NCI-H1092 (cell line): ENCODE results near the gene HMX1.

ENCODE experiments used
- DNase-seq: peaks from one replicate; lab custom pipeline; 2025; lab: John Stamatoyannopoulos, UW

HMX1 gene

DNA sequence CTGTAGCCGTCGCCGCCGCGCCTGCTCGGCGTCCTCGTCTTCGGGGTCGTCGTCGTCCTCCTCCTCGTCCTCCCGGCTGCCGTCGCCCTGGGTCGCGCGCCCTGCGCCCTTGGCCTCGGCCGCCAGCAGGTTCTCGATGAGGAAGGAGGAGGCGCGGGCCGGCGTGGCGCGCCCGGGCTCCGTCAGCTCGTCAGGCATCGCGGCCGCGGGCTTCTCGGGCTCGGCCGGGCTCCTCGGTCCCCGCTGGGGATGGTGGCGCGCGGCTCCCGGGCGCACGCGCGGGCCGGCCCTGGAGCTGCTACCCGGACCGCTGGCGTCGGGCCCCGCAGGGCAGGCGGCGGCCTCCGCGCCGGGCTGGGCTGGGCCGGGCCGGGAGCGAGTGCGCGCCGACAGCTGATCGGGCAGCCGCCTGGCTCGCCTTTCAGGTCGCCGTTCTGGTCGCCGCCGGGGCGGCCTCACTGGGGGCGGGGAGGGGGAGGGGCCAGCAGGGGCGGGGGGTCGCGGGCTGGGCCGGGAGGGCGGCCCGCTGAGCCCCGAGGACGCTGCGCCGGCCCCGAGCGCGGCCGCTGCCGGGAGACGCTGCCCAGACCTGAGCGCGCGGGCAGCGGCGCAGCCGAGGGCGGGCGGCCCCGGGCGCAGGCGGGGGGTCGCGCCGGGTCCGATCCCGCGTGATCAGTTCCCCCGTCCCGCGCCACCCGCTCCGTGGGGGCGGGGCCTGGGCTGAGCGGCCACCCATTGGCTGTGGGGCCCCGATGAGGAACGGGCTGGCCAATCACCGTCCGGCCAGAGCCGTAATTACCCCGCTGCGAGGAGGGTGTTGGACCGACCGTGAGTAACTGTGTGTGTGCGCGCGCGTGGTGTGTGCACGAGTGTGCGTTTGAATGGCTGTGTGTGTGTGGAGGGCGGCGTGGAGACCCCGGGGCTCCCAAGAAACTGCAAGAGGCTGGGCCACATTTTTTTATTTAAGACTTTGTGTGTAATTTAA lies at the start of gene HMX1:
Gene HMX1 (minus strand): TSS at position 423 of the 985 bp plus-strand sequence. CDS start 225 bp downstream, at position 198.
- DNase-seq, result no peak

DNA sequence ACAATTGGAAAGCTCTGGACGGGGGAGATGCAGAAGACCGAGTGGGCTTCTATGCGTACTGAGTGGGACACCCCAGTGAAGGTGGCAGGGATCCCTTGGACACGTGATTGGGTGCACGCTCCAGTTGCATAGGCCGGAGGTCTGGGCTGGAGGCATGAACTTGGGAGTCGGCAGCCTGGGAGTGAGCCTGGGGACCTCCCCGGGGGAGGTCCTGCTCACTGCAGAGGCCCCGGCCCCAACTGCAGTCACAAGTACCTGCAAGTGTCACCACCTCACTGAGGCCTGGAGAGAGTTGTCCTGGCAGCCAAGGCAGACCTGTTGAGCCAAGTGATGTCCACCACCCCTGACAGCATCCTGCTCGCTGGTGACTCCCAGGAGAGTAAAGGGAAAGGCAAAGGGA lies 49.3 kb upstream of the HMX1 start:
- DNase-seq, result no peak

DNA sequence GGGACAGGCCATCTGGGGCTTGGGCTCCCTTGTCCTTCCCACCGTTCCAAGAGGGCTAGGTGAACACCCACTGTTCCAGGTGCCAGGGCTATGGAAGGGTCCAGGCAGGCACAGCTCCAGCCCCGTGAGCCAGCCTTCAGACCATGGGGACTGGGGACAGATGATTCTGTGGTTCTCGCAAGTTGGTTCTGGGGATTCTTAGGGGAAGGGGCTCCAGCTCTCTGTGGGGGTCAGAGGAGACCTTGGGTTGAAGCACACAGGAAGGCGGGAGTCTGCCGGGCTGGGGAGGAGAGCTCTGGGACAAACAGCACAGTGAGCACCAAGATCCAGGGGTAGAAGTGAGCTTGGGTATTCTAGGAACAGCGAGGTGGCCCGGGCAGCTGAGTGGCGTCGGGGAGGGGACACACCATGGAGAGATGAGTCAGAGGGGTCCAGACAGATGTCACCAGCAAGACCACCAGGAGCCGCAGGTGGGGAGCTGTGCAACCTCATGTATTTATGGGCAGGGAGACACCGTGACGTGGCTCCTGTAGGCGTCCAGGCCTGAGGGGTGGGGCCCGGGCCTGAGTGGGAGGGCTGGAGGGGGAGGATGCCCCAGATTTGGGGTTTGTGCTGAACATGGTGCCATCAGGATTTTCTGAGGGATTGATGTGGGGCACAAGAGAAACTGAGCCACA lies 48.8 kb upstream of the HMX1 start:
- DNase-seq, result no peak

DNA sequence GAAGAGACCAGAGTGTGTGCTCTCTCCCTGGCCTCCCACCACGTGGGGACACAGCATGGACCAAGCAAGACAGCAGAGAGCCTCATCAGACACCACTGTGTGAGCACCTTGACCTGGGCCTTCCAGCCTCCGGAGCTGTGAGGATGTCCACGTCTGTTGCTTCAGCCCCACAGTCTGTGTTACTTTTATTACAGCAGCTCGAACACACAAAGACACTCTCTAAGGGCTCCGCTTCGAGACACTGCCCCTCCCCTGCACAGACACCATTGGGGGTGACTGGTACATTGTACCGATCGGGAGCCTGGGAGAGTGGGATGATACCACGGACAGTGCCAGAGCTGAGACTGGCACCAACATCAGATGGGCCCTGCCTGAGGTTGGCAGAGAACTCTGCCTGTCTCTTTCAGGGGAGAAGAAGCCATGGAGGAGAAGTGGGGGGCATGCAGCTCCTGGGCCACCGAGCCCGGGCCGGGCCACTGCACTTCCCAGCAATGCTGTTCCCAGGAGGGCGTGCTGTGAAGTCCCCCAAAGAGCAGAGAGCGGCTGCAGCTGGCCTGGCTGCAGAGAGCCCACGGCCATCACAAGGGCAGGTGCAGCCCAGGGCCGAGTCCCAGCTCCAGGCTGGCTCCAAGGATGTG lies 48.1 kb upstream of the HMX1 start:
- no peak for DNase-seq

DNA sequence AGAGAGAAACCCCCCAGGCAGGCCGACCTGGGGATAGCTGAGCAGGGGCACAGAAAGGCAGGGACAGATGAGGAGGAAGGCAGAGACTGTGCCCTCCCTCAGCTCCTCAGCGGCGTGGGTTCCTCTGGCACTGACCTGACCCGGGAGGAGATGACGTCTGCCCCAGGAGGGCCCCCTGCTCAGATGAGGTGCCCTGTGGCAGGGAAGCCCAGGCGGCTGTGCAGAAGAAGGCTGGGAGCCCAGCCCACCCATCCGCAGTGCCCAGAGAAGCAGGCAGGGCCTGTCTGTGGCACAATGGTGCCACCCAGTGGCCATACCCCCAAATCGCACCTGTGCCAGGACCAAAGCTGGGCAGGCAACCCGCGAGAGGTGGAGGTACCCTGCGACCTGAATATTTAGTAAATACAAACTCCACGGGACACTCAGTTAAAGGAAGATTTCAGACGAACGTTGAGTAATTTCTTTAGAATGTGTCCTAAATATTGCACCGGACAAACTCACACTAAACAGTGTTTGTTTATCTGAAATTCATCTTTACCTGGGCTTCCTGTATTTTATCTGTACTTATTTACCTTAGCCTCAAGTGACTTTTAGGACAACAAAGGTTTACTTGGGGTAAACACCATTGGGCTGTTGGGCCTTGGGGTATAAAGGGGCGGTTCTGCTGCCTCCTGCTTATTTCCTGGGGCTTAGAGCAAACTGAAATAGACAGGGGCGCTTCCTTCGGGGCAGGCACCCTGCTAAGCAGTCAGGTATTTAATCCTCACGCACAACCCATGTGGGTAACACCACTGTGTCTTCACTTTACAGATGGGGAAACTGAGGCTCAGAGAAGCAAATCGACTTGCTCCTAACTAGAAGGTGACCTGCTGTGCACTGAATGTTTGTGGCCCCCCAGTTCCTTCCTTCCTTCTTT lies 46.5 kb upstream of the HMX1 start:
- peak; percentile 13 for DNase-seq

DNA sequence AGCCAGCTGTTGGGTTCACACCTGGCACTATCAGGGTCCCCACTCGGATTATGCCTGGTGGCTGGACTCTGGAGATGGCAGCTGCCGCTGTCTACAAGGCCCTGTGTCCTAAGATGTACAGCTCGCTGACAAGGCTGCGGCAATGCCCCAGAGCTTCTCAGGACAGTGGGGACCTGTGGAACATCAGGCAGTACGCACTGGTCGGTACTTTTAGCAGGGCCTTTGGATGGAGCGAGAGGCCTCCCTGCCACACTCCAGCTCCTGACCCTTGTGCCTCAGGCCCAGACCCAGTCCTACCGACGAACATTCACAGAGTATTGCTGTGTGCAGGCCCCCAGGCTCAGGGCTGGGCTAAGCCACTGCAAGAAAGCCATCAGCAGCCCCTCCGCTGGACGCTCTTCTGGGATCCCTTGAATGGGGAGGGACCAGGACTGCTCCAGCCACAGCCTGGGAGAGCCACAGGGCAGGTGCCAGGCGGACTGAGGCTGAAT lies 45.7 kb upstream of the HMX1 start:
- no peak for DNase-seq

DNA sequence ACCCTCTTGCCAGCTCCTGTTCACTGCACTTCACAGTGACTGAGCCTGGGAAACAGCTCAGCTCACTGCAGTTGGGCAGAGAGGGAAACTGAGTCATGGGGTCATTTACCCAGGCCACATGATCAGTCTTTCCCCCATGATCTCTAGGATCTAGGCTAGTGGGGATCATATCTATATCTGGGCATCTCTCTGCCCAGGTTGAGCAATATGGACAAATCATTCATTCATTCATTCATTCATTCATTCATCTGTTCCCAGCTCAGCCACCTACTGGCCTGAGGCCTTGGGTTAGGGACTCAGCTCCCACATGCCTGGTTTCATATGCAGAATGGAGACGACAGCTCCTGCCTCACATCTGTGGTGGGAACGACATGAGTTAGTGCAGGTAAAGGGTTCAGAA lies 45.3 kb upstream of the HMX1 start:
- no peak for DNase-seq

DNA sequence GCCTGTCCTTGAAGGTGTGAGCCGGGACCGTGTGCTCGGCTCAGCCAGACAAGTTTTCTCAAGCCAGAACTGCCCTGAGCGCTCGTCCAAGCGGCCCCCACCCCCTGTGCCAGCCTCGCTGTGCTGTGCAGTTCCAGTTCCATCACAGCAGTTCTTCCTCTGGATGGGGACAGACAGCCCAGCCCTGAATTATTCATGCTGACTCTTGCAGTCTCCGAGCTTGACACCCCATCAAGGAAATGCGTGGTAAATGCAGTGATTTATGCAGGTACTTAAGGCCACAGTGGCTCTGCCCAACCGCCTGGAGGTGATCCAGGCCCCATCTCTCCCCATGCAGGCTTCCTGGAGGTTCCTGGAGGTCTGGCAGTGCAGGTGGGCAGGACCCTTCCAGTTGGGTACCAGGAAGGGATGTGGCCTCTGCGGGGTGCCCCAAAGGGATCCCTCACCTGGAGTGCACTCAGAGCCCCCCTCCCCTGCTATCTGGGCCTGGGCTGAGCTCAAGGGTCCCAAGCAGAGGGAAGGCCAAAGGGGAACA lies 44.8 kb upstream of the HMX1 start:
- no peak for DNase-seq

DNA sequence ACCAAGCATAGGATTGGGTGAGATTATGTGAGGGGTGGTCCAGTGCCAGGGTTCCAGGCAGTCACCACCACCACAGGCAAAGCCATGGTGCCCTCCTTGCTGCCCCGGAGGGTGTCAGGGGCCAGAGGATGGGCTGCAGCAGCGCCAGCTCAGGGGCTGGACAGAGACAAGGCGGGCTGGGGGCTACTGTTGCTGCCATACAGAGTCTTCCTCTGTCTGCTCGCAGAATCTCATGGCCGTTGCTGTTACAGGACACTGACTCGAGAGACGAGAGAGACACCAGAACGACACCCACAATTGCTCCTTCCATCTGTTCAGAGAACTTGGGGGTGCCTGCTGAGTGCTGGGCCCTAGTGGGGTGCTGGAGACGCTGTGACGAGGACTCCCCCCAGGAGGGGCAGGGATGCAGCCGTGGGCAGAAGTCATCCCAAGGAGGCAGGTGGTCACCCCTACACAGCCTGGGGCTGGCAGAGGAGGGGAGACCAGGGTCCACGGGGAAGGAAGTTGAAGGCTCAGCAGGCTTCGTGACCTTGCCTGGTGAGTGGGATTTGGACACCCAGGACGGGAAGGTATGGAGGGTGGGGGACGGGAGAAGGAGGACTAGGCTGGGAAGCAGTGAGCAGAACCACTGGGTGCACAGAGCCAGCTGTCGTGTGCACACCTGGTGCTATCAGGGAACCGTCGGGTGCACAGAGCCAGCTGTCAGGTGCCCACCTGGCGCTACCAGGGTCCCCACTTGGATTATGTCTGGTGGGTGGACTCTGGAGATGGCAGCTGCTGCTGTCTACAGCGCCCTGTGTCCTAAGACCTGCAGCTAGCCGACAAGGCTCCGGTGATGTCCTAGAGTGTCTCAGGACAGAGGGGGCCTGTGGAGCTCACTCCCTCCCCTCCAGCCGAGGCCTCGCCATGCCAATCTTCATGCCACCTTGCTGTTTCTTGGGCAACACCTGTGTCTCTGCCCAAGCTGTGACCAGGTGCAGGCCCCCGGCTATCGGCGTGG lies 43.9 kb upstream of the HMX1 start:
- no peak for DNase-seq

DNA sequence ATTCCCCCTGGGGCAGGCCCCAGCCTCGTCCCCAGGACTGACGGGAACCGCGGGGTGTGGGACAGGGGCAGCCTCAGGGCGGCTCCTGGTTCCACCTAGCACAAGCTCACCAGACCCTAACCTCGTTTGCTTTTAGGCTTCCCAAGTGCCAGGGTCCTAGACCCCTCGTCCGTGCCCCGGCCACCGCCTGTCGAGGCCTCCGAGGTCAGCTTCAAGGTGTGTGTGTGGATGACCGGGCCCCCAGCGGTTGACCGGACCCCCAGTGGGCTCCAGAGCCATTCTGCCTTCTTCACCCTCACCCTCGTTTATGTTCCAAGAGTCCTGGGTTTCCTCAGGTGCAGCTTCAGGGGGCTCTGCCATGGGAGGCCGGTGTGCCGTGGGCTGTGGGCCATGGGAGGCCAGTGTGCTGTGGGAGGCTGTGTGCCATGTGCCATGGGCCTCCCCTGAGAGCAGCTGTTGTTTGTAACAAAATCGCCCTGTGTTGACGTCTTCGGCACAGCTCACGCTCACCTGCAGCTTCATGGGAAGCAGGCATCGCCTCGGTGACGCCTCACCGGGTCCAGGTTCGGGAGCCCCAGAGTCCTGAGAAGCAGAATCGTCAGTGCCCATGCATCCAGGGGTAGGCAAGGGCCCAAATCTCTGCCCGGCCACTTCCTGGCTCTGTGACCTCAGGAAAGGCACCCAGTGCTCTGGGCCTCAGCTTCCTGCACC lies 43.0 kb upstream of the HMX1 start:
- no peak for DNase-seq

DNA sequence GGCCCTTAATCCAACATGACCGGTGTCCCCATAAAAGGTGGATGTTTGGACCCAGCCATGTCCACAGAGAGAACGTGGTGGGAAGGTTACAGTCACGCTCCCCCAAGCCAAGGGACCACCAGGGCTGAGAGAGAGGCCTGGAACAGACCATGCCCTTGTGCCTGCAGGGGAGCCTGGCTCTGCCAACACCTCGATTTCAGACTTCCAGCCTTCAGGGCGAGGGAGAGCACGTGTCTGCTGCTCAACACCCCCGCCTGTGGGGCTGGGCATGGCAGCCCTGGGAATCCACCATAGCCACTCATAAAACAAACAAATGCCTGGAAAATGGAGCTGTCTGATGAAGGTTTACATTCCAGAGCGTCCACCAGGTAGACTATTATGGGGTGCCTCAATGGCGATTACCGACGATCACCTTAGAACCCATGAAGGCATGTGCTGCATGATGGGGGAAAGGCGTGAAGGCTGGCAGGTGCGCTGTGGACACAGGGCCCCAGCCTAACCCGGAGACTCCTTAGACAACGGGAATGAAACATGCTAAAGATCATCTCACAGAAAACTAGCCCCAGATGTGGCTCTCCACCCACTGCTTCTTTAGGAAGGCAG lies 42.3 kb upstream of the HMX1 start:
- no peak for DNase-seq

DNA sequence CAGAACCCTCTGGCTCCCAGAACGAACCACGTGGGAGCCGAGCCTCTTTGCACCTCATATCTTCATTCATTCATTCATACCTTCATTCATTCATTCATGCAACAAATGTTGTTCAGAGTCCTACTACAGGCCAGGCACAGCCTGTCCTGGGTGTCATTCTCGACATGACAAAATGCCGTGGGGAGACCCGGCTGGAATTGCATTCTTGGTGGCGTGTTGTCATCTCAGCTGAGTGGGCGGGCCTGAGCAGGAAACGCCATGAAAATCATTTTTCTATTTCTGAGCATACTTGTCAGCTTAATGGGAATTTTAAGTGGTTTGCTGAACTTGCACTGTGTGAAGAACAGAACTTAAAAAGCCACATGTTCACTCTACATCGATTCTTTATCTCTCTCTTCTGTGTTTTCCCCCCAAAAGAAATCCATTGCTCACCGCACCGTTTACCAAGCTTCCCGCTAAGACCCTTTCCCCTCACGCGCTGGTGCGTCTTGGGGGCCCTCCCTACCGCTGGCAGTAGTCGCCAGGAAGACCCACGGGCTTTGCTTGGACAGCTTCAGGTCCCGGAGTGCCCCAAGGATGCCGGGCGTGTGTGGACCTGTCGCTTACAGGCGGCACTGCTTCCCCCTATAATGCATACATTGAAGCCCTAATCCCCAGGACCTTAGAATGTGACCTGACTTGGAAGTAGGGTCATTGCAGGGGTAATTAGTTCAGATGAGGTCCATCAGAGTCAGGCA lies 41.6 kb upstream of the HMX1 start:
- DNase-seq, result no peak

DNA sequence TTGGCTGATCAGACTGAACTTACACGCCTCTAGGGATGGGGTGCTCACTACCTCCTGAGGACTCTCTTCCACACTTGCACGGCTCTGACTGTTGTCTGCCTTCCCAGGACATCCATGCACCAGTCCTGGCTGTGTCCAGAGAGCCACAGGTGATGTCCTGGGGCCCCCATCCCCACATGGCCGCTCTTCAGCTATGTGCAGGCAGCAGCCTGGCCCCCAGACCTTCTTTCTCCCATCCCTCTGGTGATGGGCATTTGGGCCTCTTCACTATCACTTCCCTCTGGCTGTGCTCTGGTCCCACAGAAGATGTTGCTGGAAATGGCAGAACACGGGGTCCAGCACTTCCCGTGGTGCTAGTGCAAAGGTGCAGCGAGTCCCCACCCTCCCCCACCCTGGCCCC lies 40.9 kb upstream of the HMX1 start:
- DNase-seq, result no peak

DNA sequence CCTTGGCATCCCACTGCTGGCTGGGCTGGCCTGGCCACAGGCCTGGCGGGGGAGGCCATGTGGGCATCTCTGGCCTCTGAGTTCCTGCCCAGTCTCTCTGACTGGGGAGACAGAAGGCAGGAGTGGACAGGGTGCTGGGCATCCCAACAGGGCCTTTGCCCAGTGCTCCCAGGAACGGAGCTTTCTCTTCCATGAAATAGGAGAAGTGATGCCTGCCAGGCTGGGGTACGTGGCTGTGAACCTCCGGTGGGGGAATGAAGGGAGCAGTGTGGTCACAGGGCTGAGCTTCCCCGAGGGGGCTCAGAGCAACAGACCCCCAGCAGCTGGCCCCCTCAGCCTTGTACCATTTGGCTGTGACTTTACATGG lies 40.4 kb upstream of the HMX1 start:
- no peak for DNase-seq

DNA sequence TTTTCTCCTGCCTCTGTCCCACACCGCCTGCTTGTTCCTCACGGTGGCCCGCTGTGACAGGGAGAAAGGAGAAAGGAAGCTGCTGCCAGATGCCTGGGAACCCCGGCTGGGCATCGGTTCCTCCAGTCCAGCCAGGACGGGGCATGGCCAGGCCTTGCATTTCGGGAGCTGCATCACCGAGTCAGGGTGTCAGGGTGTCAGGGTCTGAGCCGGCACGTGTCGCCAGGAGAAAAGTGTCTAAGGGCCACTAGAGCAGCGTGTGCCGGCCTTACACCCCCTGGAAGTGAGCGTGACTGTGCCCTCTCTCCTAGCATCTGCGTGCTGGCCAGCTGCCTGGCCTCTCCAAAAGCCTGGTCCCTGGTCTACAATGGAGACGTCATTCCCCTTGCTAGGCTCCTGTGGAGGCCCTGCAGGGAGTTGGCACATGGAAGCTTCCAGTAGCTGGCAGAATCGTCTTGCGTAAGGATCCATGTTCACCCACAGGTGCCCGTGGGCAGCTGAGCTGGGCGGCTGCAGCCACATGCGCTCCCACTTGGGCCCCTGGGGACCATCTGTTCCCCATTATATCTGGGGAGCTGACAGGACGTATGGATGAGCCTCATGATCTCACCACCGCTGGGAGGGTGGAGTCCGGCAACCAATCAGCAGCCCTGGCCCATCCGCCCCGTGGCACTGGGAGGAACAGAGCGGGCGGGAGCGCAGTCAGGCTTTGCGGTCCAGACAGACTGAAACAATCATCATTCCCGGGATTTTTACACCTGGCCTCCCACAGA lies 39.9 kb upstream of the HMX1 start:
- DNase-seq, result no peak

DNA sequence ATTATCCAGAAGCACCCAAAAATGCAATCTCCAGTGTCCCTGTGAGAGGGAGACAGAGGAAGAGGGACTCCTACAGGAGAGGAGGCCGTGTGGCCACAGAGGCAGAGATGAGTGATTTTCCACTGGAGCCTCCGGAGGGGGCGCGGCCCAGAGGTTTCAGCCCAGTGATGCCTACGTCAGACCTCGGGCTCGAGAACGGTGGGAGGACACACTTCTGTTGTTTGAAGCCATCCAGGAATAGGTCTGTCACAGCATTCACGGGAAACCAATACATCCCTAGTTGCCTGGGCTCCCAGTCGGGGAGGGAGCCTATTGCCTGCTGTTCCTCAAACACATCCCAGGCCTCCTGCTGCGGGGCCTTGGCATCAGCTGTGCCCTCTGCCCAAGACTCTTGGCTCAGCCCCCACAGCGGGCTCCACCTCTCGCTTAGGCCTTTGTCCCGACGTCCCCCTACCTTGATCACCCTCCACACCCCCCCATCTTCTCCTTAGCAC lies 39.2 kb upstream of the HMX1 start:
- DNase-seq, result no peak

DNA sequence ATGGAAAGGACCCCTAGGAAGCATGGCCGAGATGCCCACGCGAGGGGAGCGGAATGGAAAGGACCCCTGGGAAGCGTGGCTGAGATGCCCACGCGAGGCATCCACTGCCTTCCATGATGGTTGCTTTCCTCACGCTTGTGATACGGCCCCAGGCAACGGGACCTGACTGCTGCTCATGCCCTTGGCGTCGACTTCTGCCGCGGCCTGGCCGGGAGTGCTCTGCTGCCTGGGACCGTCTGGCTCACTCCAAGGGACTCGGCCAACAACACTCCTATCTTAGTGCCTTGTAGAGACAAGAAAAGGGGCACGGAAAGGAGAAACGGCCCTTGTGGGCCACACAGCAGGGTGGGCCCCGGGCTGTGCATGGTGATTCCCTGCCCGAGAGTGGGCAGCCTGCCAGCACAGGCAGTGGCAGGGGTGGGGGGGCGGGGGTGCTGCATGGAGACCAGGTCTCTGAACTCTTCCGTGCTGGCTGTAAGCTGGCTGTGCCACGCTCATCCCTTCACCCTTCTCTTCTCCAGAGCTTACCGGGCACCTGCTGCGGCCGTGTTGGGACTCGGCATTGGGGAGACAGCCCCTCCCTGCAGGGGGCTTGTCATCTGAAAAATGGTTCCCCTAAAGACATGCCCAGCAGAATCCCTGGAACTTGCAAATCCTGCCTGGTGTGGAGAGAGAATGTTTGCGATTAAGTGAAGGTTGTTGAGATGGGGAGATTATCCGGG lies 38.6 kb upstream of the HMX1 start:
- no peak for DNase-seq
